MM.1S (cell line): ENCODE data around the gene ATG2B.

Source experiments
- EZH2 ChIP-seq: fragments of 300-600 bp; sonication (generic); optimal IDR thresholded peaks from 2 replicates; pipeline ENCODE3; 2017; ENCODE audit warnings: low read depth, mild to moderate bottlenecking, antibody characterized with exemption, low read length, mixed read lengths
- EZH2phosphoT487 ChIP-seq: fragments of 300-600 bp; sonication (generic); IDR thresholded peaks from 2 replicates; pipeline ENCODE4 v1.6.1; 2018; ENCODE audit warnings: antibody characterized with exemption, low read length
- TF ChIP-seq, protein P1 (sequence below): fragments of 300-600 bp; sonication (generic); IDR thresholded peaks from 2 replicates; pipeline ENCODE4 v1.5.1; 2016; ENCODE audit warnings: antibody characterized with exemption, low read length, mixed read lengths

DNA sequence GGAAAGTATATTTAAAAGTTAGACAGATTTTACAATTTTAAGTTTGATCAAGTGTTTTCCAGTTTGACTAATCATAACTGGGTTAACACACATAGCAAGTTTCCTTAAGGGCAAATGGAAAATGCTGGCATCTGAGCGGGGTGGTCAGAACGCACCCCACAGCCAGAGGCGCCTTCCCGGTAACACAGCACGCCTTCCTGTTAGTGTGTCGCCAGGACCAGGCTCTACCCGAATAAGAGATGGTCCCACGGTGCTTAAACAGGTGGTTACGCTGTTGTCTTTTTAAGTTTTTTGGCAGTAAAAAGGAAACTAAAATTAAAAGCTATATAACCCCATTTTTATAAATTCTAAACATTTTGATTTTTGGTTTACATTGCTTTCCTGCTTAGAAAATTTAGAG lies 79.1 kb downstream of the ATG2B start:
- TF ChIP-seq, protein P1, sequence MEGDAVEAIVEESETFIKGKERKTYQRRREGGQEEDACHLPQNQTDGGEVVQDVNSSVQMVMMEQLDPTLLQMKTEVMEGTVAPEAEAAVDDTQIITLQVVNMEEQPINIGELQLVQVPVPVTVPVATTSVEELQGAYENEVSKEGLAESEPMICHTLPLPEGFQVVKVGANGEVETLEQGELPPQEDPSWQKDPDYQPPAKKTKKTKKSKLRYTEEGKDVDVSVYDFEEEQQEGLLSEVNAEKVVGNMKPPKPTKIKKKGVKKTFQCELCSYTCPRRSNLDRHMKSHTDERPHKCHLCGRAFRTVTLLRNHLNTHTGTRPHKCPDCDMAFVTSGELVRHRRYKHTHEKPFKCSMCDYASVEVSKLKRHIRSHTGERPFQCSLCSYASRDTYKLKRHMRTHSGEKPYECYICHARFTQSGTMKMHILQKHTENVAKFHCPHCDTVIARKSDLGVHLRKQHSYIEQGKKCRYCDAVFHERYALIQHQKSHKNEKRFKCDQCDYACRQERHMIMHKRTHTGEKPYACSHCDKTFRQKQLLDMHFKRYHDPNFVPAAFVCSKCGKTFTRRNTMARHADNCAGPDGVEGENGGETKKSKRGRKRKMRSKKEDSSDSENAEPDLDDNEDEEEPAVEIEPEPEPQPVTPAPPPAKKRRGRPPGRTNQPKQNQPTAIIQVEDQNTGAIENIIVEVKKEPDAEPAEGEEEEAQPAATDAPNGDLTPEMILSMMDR: no peak
- TF ChIP-seq EZH2 (no peak), EZH2phosphoT487 (no peak)
